Panc1 (cell line): ENCODE data around the gene CSNK2A1. TPM values are rescaled to one million over a fixed set of nuclear protein-coding genes. Genes with fewer than 3 reads are reported as not detected.

ENCODE experiments used
- ATAC-seq: fragments of 200-7000 bp; cut with Tn5 transposase; 2 replicates; pipeline ENCODE4 v1.9.1; 2020; ENCODE audit warnings: mild to moderate bottlenecking, moderate library complexity
- BruUV-seq: library from RNA; stranded (reverse); fragments of 400-500 nt; replicated peaks from 2 replicates; lab custom pipeline; 2021; lab: Mats Ljungman, UMichigan
- CTCF ChIA-PET: fragments of 300-600 bp; sonication (Branson Sonifier 250); formaldehyde crosslinking; loops from one replicate; lab custom pipeline; 2022; ENCODE audit warnings: antibody characterized with exemption; lab: Charles Lee
- POLR2A ChIA-PET: fragments of 300-600 bp; sonication (Branson Sonifier 250); formaldehyde crosslinking; loops from one replicate; lab custom pipeline; 2022; ENCODE audit warnings: antibody characterized with exemption; lab: Charles Lee
- DNase-seq: peaks from one replicate; pipeline ENCODE4 v3.0.0-alpha.2; 2010; ENCODE audit warnings: low read depth, low spot score
- H3K27ac ChIP-seq: 2 replicates; pipeline ENCODE4 v1.5.1; 2011; ENCODE audit warnings: mild to moderate bottlenecking, low read length, inconsistent platforms
- H3K27me3 ChIP-seq: fragments of 200-500 bp; sonication (Bioruptor generic); 2 replicates; pipeline ENCODE4 v1.6.0; 2014; ENCODE audit warnings: low read length, inconsistent platforms; ENCODE audit not compliant: control insufficient read depth, insufficient read depth
- H3K36me3 ChIP-seq: fragments of 200-500 bp; sonication (Bioruptor generic); 2 replicates; pipeline ENCODE4 v1.5.1; 2014; ENCODE audit warnings: inconsistent platforms, mild to moderate bottlenecking, low read length, moderate library complexity; ENCODE audit not compliant: control insufficient read depth, insufficient read depth
- H3K4me1 ChIP-seq: 2 replicates; pipeline ENCODE4 v1.5.1; 2011; ENCODE audit warnings: inconsistent platforms, mild to moderate bottlenecking, low read length, moderate library complexity; ENCODE audit not compliant: control insufficient read depth, insufficient read depth
- H3K4me3 ChIP-seq, 2 experiments: 2 replicates each; pipeline ENCODE4 v1.5.1; 2011 to 2012; ENCODE audit warnings: low read depth in 2 of 2, low read length in 2 of 2, mild to moderate bottlenecking in 2 of 2, inconsistent platforms in 1 of 2, moderate library complexity in 1 of 2
- H3K9me3 ChIP-seq: fragments of 200-500 bp; sonication (Bioruptor generic); 2 replicates; pipeline ENCODE4 v1.5.1; 2014; ENCODE audit warnings: low read depth, mild to moderate bottlenecking, inconsistent platforms, low read length, moderate library complexity; ENCODE audit not compliant: control insufficient read depth, insufficient read depth
- CTCF ChIP-seq: fragments of 450-650 bp; IDR thresholded peaks from 2 replicates; pipeline ENCODE4 v1.5.1; 2017; ENCODE audit warnings: mild to moderate bottlenecking
- POLR2AphosphoS5 ChIP-seq: IDR thresholded peaks from 2 replicates; pipeline ENCODE4 v1.6.1; 2012; ENCODE audit warnings: mild to moderate bottlenecking, low read depth, low read length, moderate library complexity
- SIN3A ChIP-seq: IDR thresholded peaks from 2 replicates; pipeline ENCODE4 v1.6.1; 2012; ENCODE audit warnings: low read depth, mild to moderate bottlenecking, low read length, moderate library complexity, borderline replicate concordance; ENCODE audit not compliant: insufficient read depth
- TCF7L2 ChIP-seq: IDR thresholded peaks from 2 replicates; pipeline ENCODE4 v1.6.1; 2011; ENCODE audit warnings: mild to moderate bottlenecking, low read depth, low read length, inconsistent platforms
- in situ Hi-C: cut with HindIII; loops from 2 replicates; pipeline ENCODE4 v1.10.0; 2016; ENCODE audit warnings: low sequenced_read_pairs, low pct_unique_long_range_greater_than_20kb
- intact Hi-C: fragments of 100-400 bp; cut with micrococcal nuclease; formaldehyde crosslinking; loops from one replicate; pipeline ENCODE4 v1.10.0; 2022; ENCODE audit not compliant: unreplicated experiment
- total RNA-seq: library from RNA; stranded (reverse); gene quantifications from one replicate; pipeline ENCODE4 v1.2.1, GENCODE V29; 2021; ENCODE audit not compliant: unreplicated experiment
- TF ChIP-seq, protein P1 (sequence below), 2 experiments: IDR thresholded peaks; 2 replicates each; pipeline ENCODE4 v1.6.1; 2011 to 2012; ENCODE audit warnings: low read depth in 2 of 2, control low read depth in 1 of 2, low read length in 1 of 2, mild to moderate bottlenecking in 1 of 2, moderate library complexity in 1 of 2; ENCODE audit not compliant: insufficient read depth in 1 of 2

The CSNK2A1 gene
- total RNA-seq, 1 experiment from 2014 or later: 191 TPM

GRCh38 chr20:527571-527886 is 16.1 kb downstream of the CSNK2A1 start:
- Histone ChIP-seq H3K4me1 (peaks cover 14% of the 10 kb centered on the region), H3K4me3 (no peak overlapping the region), H3K27me3 (no peaks in the 10 kb centered on the region), H3K36me3 (no peaks in the 10 kb centered on the region), H3K9me3 (no peaks in the 10 kb centered on the region), H3K27ac (no peak overlapping the region)
- ATAC-seq: no peak
- BruUV-seq: no TSS peak
- no peak for TF ChIP-seq POLR2AphosphoS5
- no peak for TF ChIP-seq CTCF
- TF ChIP-seq SIN3A: no peak
- TF ChIP-seq, protein P1, sequence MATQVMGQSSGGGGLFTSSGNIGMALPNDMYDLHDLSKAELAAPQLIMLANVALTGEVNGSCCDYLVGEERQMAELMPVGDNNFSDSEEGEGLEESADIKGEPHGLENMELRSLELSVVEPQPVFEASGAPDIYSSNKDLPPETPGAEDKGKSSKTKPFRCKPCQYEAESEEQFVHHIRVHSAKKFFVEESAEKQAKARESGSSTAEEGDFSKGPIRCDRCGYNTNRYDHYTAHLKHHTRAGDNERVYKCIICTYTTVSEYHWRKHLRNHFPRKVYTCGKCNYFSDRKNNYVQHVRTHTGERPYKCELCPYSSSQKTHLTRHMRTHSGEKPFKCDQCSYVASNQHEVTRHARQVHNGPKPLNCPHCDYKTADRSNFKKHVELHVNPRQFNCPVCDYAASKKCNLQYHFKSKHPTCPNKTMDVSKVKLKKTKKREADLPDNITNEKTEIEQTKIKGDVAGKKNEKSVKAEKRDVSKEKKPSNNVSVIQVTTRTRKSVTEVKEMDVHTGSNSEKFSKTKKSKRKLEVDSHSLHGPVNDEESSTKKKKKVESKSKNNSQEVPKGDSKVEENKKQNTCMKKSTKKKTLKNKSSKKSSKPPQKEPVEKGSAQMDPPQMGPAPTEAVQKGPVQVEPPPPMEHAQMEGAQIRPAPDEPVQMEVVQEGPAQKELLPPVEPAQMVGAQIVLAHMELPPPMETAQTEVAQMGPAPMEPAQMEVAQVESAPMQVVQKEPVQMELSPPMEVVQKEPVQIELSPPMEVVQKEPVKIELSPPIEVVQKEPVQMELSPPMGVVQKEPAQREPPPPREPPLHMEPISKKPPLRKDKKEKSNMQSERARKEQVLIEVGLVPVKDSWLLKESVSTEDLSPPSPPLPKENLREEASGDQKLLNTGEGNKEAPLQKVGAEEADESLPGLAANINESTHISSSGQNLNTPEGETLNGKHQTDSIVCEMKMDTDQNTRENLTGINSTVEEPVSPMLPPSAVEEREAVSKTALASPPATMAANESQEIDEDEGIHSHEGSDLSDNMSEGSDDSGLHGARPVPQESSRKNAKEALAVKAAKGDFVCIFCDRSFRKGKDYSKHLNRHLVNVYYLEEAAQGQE (IDR thresholded peaks at IDR 0.05; ENCODE audit: insufficient read depth in 1 of 2, low read depth in 2 of 2, low read length in 1 of 2): no peak
- TF ChIP-seq TCF7L2: no peak
- ChIA-PET POLR2A (no interaction called here), CTCF (no interaction called here)
- no peak for DNase-seq
- in situ Hi-C loops (no loop called here), intact Hi-C loops (no loop called here)

- no TSS peak for BruUV-seq
- in situ Hi-C loops: no loop called here
Measured at GRCh38 chr20:521860-522259, 21.7 kb downstream of the CSNK2A1 start.

More at GRCh38 chr20:521860-522259, 21.7 kb downstream of the CSNK2A1 start:
- peaks cover 25% of the 10 kb centered on the region; the same call in 1 of the 2 replicates for H3K9me3 ChIP-seq
- ChIA-PET POLR2A (no interaction called here), CTCF (no interaction called here)
- DNase-seq (no peak), ATAC-seq (no peak)
- no peak overlapping the region for H3K4me3 ChIP-seq
- TF ChIP-seq POLR2AphosphoS5 (no peak), SIN3A (no peak), TCF7L2 (no peak), CTCF (no peak)
- TF ChIP-seq, protein P1 (IDR thresholded peaks at IDR 0.05; ENCODE audit: insufficient read depth in 1 of 2, low read depth in 2 of 2, low read length in 1 of 2): no peak
- H3K27me3 ChIP-seq: no peaks in the 10 kb centered on the region
- 0 out of 2 replicates have a peak, but pooled peaks cover 4% of the 10 kb centered on the region for H3K4me1 ChIP-seq
- intact Hi-C loops: no loop called here
- H3K27ac ChIP-seq: no peak overlapping the region
- peaks cover 3% of the 10 kb centered on the region; the same call in 1 of the 2 replicates for H3K36me3 ChIP-seq
